ENCODE results near the gene TAS2R60.
"Not testable (repeated sequence)": the region's sequence is repeated elsewhere in the genome, so short reads cannot be mapped to it uniquely, and the experiment has no call there.

The TAS2R60 gene, protein sequence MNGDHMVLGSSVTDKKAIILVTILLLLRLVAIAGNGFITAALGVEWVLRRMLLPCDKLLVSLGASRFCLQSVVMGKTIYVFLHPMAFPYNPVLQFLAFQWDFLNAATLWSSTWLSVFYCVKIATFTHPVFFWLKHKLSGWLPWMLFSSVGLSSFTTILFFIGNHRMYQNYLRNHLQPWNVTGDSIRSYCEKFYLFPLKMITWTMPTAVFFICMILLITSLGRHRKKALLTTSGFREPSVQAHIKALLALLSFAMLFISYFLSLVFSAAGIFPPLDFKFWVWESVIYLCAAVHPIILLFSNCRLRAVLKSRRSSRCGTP

DNA sequence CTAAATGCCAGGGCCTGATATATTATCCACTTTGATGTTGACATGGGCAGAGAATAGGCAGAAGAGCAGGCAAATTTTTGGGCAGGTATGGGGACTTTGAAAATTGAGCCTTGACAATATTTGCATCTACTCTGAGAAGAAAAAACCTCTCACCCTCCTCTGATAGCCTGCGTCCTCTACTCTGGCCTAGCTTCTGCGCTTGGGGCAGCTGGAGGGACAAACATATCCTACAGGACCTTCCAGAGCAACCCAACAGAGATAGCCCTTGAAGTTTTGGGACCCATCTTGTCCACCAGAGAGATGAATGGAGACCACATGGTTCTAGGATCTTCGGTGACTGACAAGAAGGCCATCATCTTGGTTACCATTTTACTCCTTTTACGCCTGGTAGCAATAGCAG is at the start of gene TAS2R60:
TSS of gene TAS2R60 (plus strand) at position 301 of the 400 bp plus-strand sequence. CDS start at position 301, 0 bp downstream.
- DNase-seq: no peak

DNA sequence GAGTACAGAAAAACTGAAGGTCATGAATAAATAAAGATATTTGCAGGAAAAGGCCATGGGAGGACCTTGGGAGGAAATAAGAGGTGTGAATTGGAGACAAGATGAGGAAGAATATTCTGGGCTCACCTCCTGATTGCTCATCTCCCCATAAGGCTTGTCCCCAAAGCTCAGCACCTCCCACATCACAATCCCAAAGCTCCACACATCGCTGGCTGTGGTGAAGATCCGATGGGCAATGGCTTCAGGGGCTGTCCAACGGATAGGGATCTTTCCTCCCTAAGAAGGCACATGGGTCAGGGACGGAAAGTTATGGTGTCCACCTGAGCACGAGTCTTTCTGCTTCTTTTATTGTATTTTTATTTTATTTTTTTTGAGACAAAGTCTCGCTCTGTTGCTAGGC is 49.2 kb upstream of the TAS2R60 start:
- no peak for DNase-seq

DNA sequence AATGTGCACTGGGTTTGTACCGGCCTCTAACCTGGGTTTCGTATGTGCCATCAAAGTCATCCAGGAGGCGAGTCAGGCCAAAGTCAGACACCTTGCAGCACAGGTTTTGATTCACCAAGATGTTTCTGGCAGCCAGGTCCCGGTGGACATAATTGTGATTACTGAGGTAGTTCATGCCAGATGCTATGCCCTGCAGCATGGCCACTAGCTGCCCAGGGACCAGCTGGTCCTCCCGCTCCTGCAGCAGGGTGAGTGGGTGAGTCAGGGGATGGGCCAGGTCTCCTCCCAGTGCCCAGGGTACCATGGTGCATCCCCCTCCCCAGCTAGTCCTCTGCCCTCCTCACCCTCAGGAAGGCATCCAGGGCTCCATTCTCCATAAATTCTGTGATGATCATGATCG is 48.5 kb upstream of the TAS2R60 start:
- DNase-seq: no peak

DNA sequence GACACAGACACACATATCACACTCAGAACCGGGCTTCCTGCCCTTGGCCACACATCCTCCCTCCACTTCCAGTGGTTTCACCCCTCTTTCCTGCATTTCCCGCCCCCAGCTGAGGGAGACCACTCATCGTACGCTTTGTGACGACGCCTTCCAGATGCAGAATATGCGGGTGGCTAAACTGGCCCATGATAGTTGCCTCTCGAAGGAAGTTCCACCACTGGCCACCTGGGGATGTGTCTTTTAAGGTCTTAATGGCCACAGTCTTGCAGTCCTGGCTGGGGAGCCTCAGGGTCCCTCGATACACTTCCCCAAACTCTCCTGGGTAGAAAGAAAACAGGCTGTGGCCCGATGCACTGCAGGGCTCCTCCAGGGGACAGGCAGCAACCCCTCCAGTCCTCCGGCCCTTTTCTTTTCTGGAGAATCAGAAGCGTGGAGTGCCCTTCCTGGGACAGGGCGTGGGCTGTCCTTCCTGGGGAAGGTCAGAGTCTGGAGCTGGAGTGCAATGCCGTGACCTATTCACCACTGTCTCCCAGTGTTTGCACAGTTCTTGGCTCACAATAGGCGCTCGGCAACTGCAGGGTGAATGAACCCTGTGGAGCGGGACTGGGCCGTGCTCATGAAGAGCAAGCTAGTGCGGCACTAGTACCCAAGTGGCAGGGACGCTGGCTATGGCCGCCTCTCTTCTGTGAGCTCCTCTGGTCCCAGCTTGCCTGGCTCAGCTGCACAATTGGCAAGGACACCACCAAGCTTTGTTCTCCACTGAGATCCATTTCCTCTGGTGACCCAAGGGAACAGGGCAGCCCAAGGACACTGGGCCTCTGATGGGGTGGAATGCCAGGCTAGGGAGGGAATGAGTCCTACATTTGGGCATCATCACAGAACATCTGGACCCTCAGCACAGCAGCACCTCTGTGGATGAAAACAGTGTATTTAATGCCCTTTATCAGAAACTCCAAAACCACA is 47.8 kb upstream of the TAS2R60 start:
- DNase-seq: no peak

DNA sequence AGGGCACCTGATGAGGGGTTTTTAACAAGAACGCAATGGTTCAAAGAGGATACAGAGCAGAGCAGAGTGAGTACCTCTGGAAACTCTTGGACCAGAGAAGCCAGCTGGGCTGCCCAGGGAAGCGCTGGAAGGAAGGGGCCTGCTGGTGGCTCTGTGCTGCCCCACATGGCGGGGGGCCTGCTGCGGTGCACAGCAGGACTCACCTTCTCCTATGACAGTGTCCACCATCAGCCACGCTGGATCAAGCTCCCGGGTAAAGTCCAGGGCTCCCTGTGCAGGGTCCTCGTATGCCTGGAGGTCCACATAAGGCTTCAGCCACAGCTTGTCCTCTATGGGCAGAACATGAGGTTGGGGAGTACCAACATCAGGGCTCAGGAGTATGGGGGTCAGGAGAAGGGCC is 47.1 kb upstream of the TAS2R60 start:
- DNase-seq: no peak

DNA sequence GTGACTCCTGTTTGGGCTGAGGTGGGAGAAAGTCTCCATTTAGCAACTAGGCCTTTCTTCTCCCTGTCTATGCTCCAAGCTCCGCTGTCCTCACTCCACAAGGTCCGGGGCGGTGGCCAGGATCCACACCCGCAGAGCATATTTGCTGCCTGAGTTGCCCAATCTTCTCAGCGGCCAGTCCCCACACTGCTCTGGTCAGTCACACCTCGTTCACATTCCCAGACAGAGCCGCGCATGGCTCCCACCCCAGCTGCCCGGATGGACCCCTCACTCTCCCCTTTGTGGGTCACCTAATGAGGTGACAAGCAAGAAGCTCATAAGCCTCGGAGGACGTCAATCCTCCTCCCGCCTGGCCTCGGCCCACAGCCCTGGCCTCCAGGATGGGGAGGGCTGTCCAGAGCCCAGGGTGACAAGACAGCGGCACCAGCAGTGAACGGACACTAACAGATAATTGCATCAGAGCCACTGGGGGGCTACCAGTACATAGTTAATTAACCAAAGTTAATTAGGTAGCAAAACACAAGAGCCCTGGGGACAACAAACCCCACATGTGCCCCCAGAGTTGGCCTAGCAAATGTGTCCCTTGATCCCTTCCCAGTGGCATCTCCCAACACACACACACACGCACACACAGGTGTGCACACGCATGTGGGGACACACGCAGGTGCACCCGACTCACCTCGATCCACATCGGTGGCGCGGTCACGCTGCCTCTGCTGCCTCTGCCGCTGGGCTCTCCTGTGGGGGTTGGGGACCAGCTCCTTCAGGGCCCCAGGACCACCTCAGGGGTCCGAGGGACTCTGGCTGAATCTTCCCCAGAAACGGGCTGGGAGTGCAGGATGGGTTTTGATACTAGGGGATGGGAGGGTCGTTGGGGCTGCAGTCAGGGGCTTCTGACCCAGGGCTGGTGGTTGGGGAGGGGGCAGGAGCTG is 46.4 kb upstream of the TAS2R60 start:
- no peak for DNase-seq

DNA sequence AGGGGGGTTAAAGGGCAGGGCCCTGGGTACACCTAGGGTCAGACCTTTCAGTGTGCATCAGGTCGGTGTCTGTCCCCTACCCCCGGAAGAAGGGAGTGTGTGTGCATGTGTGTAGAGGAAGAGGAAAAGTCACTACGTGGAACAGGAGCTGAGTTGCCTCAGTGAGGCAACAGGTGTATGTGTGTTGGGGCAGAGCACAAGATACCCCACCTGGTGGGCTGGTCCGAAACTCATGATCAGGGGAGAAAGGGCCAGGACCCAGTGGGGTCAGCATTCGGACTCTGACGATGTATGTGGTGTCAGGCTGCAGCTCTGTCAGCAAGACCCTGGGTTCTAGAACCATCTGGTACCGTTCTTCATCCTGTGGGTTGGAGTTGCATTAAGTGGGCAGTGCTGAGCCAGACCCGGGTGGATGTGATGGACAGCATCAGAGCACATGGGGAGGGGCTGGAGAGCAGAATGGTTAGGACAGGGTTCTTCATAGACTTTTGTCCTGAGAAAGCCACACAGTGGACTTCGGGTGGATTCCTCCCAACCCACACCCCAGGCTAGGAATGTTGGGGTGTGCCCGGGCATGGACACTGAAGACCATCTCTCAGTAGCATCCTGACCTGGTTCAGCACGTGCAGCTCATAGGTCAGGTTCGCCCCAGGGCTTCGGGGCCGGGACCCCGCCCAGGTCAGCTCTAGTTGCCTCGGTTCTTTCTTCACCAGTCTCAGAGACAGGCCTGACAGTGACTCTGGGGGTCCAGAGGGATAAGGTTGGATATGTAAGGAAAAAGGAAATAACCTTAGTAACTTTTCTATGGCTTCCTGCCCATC is 45.3 kb upstream of the TAS2R60 start:
- no peak for DNase-seq

DNA sequence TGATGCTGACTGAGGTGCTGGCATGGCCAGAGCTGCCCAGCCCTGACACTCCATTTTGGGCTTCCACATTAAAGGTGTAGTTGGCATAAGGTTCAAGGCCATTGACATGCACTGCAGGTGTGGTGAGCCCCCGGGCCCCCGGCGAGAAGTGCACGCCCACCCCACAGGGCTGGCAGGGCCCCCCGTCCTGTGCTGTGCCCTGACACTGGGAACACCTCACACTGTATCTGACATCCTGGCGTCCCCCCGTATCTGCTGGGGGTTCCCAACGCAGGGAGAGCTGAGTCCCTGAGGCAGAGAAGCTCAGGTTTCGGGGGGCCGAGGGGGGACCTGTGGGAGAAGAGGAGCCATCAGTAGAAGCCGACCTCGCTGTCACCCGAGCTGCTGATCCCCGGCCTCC is 44.6 kb upstream of the TAS2R60 start:
- no peak for DNase-seq

DNA sequence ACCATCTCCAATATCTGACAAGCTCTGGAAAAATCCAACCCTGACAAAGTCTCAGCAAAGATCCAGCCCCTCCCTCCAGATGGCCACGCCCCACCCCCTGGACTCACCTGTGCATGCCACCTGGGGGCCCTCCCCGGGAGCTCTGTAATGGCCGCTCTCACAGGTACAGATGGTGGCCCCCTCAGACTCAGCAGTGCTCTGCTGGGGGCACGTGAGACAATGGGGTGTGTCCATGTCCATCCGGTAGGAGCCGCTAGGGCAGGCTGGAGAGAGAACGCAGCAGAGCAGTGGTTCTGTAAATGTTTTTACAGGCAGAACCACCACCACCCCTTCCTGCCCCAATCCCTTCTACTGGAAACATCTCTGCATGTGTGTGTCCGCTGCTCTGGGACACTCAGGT is 44.1 kb upstream of the TAS2R60 start:
- DNase-seq: no peak

DNA sequence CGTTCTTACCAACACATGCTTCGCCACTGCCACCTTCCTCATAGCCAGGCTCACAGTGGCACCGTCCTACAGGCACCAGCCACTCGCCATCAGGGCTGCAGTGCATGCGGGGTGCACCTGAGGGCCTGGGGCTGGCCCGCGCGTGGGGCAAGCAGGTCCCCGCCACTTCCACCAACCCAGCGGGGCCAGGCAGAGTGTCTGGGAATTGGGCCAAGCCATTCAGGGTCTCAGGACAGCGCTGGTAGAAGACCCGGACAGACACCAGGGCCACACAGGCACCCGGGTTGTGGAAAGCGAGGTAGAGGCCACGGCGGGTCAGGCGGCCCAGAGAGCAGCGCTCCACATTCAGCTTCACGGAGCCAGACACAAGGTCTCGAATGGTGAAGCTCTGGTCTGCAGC is 43.6 kb upstream of the TAS2R60 start:
- no peak for DNase-seq

DNA sequence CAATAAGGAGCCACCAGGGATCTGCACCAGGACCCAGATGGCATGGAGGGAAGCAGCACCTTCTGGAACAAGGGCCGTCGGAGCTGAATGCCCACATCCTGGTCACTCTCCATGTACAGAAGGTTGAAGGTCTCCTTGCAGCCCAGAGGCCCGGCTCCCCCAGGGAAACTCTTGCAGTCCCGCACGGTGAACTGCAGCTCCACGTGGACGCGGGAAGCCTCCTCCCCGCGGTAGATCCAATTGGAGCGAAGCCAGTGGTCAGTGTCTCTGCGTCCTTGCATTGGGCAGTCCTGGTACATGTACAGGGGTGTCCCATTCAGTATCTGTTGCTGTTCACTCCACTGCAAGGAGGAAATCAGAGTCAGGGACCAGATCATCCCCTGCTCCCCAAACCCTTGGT is 42.0 kb upstream of the TAS2R60 start:
- no peak for DNase-seq

DNA sequence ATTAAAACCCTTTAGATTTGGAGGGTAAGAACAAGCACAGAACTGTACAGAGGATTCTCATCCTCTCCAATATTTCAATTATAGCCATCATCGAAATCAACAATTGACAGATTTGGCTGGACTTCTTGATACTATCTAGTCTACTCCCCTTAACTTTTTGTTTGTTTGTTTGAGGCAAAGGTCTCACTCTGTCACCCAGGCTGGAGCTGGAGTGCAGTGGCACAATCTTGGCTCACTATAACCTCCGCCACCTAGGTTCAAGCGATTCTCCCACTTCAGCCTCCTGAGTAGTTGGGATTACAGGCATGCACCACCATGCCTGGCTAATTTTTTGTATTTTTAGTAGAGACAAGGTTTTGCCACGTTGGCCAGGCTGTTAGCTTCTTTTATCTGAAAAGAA is 41.0 kb upstream of the TAS2R60 start:
- DNase-seq: not testable (repeated sequence)

DNA sequence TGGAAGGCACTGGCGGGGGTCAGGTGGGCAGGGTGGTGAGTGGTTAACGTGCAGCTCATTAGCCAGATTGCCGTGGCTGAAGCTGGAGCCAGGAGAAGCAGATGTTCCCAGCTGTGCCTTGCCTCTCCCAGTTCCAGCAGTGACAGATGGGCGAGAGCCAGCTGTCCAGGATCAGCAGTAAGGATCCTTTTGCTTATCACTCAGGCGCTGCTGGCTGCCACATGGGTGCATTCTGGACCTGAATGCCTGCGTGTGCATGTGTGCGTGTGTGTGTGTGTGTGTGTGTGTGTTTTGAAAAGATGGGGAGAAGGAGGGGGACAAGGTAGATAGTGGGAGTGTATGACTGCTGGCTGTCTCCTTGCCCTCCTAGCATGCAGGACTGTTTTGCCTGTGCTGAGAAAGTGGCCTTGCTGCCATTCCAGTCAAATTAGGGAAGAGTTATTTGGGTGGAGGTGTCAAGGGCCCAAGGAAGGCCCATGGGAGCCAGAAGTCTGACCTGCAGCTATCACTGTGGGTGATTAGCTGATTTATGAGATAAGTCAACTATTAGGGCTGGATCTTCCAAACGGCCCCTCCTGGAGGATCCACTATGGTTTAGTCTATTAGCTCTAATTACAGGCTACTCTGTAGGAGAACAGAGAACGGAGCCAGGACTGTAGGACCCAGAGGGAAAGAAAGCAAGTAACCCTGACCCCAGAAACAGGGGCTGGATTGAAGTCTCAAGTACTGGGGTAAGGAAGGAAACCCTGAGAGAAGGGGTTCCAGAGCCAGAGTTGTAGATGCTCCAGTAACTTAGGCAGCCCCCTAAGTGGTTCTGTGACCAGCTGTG is 37.9 kb upstream of the TAS2R60 start:
- no peak for DNase-seq

DNA sequence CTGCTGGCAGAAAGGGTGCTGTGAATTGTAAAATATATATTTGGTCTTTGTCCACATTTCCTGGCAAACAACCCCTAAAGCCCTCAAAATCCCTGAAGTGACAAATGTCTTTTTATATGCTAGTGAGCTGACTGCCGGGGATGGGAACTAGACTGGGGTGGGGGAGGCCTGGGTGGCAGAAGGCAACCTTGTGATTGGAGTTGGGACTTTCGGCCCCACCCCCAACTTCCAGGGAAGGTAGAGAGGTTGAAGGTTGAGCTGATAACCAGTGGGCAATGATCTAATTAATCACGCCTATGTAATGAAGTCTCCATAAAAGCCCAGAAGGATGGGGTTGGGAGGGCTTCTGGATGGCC is 37.3 kb upstream of the TAS2R60 start:
- DNase-seq: no peak

DNA sequence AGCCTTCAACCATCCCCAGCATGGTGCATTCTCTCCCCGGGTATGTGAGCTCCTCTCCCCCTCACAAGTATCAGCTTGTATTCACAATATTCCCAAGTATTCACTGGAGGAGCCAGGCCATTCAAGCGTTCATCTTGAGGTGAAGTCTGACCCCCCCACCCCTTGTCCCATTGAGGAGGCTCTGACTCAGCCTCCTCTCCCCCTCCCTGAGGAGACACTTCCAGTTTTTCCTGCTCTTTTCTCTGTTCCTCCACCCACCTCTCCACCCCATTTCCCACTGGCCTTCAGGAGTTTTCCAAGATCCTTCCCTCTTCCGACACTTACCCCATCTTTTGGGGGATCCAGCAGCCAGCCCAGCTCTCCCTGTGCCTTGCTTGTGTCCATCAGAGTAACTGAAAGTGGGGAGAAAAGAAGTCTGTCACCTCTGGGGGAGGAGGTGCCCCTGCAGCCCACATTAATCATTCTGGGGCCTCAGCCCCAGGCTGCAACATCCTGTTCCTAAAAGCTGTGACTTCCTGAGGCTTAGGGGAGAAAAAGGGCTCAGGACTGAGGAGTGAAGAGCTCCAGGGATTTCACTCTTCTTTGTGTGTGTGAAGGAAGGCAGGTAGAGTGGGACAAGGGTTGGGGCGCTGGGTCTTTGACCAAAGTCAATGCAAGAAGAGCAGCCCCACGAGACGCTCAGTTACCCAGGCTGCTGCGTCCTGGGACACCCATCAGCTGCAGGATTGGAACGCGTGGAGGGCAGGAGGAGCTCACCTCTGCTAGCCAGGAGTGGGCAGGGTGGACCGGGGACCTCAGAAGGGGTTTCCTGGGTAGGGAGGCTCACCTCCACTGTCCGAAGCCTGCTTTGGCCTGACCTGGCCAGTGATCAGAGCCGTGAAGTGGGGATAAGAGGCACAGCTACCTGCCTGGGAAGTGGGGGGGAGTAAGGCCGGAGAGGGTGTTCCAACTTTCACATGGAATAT is 35.7 kb upstream of the TAS2R60 start:
- no peak for DNase-seq

DNA sequence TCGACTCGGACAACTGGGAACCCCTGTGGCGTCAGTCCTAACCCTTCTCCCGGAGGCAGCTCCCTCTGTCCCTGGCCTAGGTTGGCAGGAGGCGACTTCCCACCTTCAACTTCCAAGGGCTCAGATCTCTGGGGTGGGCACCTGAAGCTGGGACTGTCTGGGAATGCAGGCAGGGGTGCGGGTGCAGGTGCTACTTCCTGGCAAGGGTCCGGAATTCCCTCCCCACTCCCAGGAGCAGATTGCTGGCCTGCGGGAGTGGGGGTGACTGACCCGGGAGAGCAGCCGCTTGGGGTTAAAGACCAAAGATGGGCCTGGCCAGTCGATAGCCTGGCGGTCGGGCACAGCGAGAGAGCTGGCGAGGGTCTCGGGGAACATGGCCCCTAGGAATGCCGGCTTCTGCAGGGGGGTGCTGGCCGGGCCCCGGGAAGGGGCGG is 35.0 kb upstream of the TAS2R60 start:
- no peak for DNase-seq

DNA sequence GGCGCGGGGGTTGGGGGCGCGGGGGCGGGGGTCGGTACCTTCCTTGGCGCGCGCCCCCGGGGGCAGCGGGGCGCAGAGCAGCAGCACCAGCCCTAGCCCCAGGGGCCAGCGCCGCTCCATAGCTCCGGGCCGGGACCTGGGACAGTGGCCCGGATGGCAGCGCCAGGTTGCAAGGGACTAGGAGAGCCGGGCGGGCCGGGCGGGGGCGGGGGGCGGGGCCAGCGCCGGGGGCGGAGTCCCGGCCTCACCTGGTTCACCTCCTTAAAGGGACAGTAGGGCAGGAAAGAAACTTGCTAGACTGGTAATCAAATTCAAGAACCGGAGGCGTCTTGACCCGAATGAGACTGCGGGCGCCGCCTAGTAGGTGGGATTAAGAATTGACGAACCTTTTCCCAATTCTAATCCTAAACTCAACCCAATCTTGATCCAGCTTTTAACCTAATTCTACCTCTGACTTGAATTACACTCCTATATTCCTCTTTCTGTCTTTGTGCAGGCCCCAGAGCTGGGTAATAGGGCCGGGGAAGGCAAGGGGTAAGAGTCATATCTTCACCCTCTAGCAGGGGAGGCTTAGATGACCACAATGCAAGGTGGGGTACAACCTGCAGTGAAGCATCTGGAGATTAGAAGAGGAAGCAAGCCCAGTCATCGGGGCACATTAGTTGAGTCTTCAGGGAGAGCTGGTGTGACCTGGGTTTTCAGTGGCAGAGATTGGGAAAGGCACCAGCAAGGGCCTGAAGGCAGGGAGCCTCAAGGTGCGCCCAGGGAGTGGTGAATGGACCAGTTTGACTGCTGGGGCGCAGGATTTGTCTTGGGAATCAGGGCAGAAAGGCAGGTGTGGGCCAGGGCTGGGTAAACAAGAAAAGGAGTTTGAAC is 34.3 kb upstream of the TAS2R60 start, which contains the start of gene EPHA1:
TSS of gene EPHA1 (minus strand) at position 171 of the 876 bp plus-strand sequence. CDS start at position 120, 51 bp downstream.
- peak; percentile 49 for DNase-seq

DNA sequence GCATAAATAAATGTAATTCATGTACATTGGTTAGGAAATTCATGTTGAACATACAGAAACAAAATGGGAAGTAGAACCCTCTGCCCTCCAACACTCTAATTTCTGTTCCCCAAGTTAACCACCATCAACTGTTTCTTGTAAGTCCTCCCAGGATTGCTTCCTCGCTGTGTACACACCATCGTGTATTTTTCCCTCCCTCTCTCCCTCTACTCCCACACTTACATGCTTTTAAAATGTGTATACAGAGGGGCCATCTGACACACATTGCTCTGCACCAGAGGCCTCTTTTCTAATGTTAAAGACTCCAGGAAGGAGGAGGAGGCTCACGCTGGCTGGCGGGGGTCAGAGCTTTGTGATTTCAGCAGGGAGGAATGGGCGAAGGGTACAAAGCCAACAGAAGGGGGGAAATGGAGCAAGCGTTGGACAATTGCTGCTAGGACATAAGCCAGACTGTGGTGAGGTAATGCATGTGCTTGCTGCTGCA is 32.7 kb upstream of the TAS2R60 start:
- no peak for DNase-seq
